LNCAP (cell line): ENCODE results near the gene PAQR9.
A peak's percentile ranks its signal among the peaks of the same experiment; 100 is the strongest.

Experiments
- CTCF ChIP-seq: fragments of 450-650 bp; IDR thresholded peaks from 2 replicates; pipeline ENCODE4 v1.5.1; 2017; ENCODE audit warnings: mild to moderate bottlenecking

Gene PAQR9

GRCh38 chr3:142934128-142934886, 29.2 kb downstream of the PAQR9 start:
- TF ChIP-seq CTCF: no peak

- TF ChIP-seq CTCF: no peak
Observed at GRCh38 chr3:142931222-142931621, 32.3 kb downstream of the PAQR9 start.

GRCh38 chr3:142930463-142930862, 33.0 kb downstream of the PAQR9 start:
- no peak for TF ChIP-seq CTCF

- no peak for TF ChIP-seq CTCF
Observed at GRCh38 chr3:142929890-142930289, 33.6 kb downstream of the PAQR9 start.

GRCh38 chr3:142929109-142929508, 34.4 kb downstream of the PAQR9 start:
- peak; percentile 72 for TF ChIP-seq CTCF

GRCh38 chr3:142926368-142926944, 37.0 kb downstream of the PAQR9 start:
- no peak for TF ChIP-seq CTCF

- TF ChIP-seq CTCF: no peak
Observed at GRCh38 chr3:142925140-142925539, 38.3 kb downstream of the PAQR9 start.
